Activated naive CD4-positive, alpha-beta T cell treated with anti-CD3 and anti-CD28 coated beads for 36 hours (primary cell): ENCODE data around the gene SLC38A6. TPM values are rescaled to one million over a fixed set of nuclear protein-coding genes. Genes with fewer than 3 reads are reported as not detected.

Experiments
- CTCF ChIA-PET: fragments of 350-600 bp; sonication (Branson Sonifier 250); formaldehyde crosslinking; loops from one replicate; lab custom pipeline; 2021; ENCODE audit warnings: antibody characterized with exemption; lab: Charles Lee
- DNase-seq: peaks from one replicate; pipeline ENCODE4 v3.0.0-alpha.2; 2020
- H3K27ac Mint-ChIP-seq: one replicate; pipeline ENCODE4 v1.8.0; 2021; ENCODE audit warnings: mild to moderate bottlenecking, mixed read lengths
- H3K27me3 Mint-ChIP-seq: one replicate; pipeline ENCODE4 v1.8.0; 2021; ENCODE audit warnings: low read depth, mixed read lengths
- H3K36me3 Mint-ChIP-seq: one replicate; pipeline ENCODE4 v1.8.0; 2021; ENCODE audit warnings: low read depth, mixed read lengths
- H3K4me1 Mint-ChIP-seq: one replicate; pipeline ENCODE4 v1.8.0; 2021; ENCODE audit warnings: low read depth, mixed read lengths
- H3K4me3 Mint-ChIP-seq: one replicate; pipeline ENCODE4 v1.8.0; 2021; ENCODE audit warnings: mild to moderate bottlenecking, moderate library complexity, mixed read lengths
- H3K9me3 Mint-ChIP-seq: one replicate; pipeline ENCODE4 v1.8.0; 2021; ENCODE audit warnings: mixed read lengths
- intact Hi-C: fragments of 100-400 bp; cut with micrococcal nuclease; formaldehyde crosslinking; loops from one replicate; pipeline ENCODE4 v1.15.1; 2023
- total RNA-seq, 2 experiments: library from RNA; stranded (reverse); gene quantifications; one replicate each; pipeline ENCODE4 v1.2.3, GENCODE V29; 2021

SLC38A6 gene
- total RNA-seq, 2 experiments from 2014 or later = 4.1 to 4.3 TPM

DNA sequence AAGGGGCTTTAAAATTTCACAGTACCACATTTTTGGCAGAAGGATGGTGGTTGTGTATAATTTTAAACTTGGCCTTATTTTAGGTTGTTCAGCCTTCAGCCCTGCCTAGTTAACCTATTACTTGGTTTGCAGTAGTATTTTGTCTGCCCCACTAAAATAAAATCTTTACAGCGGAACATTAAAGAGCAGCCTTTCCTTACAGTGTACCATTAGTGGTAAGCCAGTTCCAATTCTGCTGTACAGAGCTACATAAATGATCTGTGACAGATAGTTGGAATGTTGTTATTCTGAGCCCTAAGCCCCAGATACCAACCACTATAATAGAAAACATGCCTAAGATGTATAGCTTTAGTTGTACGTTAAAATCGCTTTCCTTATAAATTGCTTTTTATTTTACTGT, 56.2 kb downstream of the SLC38A6 start:
- H3K27ac Mint-ChIP-seq = no peak overlapping the region
- H3K4me1 Mint-ChIP-seq = peaks cover 7% of the 10 kb centered on the region
- CTCF ChIA-PET = interaction anchor here (0.8 kb wide), 1 partner anchor 216 kb away, joined by 3 read pairs; no protein-coding TSS in a partner anchor
- H3K9me3 Mint-ChIP-seq = no peaks in the 10 kb centered on the region
- no peak overlapping the region for H3K4me3 Mint-ChIP-seq
- H3K27me3 Mint-ChIP-seq = no peaks in the 10 kb centered on the region
- intact Hi-C loops = no loop called here
- H3K36me3 Mint-ChIP-seq = no peaks in the 10 kb centered on the region
- DNase-seq = no peak

DNA sequence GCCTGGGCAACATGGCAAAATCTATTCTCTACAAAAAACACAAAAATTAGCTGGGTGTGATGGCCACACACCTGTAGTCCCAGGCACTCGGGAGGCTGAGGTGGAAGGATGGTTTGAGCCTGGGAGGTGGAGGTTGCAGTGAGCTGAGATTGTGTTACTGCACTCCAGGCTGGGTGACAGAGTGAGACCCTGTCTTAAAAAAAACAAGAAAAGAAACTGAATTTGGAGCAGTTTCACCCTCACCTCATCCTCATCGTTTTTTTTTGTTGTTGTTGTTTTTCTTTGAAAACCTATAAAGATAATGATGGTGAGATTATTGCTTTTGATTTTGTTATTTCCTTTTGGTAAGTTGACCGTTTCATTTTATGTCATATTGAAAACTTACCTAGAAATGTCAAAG, 60.7 kb downstream of the SLC38A6 start:
- intact Hi-C loops = no loop called here
- Mint-ChIP-seq H3K27me3 (no peaks in the 10 kb centered on the region), H3K4me1 (no peaks in the 10 kb centered on the region), H3K27ac (no peak overlapping the region), H3K36me3 (no peaks in the 10 kb centered on the region), H3K4me3 (no peak overlapping the region), H3K9me3 (no peaks in the 10 kb centered on the region)
- CTCF ChIA-PET = interaction anchor here (0.7 to 0.9 kb wide), 2 partner anchors 12 to 279 kb away, joined by 3 read pairs; no protein-coding TSS in a partner anchor
- DNase-seq = no peak

DNA sequence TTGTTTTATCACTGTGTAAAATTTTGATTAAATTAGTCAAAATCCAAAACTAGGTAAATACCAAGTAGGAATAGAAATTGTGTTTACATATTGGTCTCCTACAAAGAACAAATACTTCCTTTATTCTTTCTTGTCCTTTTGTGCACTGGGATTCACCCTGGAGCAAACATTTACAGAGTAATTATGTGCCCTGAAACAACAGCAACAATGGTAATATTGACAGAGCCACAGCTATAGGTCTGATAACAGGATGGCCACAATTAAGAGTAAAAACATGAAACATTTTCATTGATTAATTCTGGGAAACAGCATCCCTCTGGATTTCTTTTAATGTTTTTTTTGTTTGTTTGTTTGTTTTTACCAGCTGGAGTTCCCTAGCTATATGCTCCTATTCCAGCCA, 61.2 kb downstream of the SLC38A6 start:
- Mint-ChIP-seq H3K27ac (no peak overlapping the region), H3K9me3 (no peaks in the 10 kb centered on the region), H3K4me1 (no peaks in the 10 kb centered on the region), H3K4me3 (no peak overlapping the region), H3K36me3 (no peaks in the 10 kb centered on the region), H3K27me3 (no peaks in the 10 kb centered on the region)
- CTCF ChIA-PET = interaction anchor here (0.6 to 0.7 kb wide), 3 partner anchors 17 to 279 kb away, joined by 3 read pairs; no protein-coding TSS in a partner anchor
- intact Hi-C loops = no loop called here
- no peak for DNase-seq

DNA sequence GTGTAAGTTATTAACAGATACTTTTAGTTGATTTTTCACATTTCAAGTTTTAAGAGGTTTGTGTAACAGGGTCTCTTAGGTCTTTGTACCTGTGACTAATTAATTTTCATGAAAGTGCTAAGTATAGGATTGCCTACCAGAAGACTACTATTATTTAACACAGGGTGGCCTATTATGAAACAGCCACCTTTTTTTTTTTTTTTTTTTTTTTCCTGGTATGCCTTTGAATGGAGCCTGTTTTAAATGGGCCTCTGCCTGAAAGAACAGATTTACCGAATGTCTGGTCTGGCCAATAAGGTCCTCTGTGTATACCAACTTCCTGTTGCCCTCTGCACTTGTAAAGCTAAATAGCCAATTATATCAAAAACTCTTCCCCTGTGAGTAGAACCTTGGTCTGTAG, 62.5 kb downstream of the SLC38A6 start:
- no peaks in the 10 kb centered on the region for H3K36me3 Mint-ChIP-seq
- H3K9me3 Mint-ChIP-seq = no peaks in the 10 kb centered on the region
- intact Hi-C loops = no loop called here
- no peaks in the 10 kb centered on the region for H3K4me1 Mint-ChIP-seq
- DNase-seq = no peak
- H3K4me3 Mint-ChIP-seq = no peak overlapping the region
- H3K27me3 Mint-ChIP-seq = no peaks in the 10 kb centered on the region
- CTCF ChIA-PET = no interaction called here
- no peak overlapping the region for H3K27ac Mint-ChIP-seq

DNA sequence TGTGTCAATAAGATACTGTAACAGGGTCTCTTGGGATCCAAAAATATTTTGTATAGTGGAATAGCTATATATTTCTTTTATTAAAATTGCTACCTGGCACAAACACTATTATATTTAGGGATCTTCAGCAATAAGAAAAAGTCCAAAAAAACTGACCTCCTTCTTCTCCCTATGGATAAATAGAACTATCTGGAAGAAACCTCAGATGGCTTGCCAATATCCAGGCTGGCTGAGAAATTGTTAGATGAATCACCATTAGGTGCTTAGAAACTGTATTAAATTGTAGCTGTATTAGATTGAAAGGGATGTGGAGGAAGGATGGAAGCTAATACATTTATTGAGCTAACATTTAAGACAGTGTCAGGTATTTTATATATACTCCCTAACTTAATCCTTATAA, 66.0 kb downstream of the SLC38A6 start:
- Mint-ChIP-seq H3K36me3 (no peaks in the 10 kb centered on the region), H3K27me3 (no peaks in the 10 kb centered on the region), H3K4me3 (no peak overlapping the region), H3K9me3 (no peaks in the 10 kb centered on the region), H3K4me1 (no peaks in the 10 kb centered on the region), H3K27ac (no peak overlapping the region)
- intact Hi-C loops = no loop called here
- no peak for DNase-seq
- CTCF ChIA-PET = no interaction called here

DNA sequence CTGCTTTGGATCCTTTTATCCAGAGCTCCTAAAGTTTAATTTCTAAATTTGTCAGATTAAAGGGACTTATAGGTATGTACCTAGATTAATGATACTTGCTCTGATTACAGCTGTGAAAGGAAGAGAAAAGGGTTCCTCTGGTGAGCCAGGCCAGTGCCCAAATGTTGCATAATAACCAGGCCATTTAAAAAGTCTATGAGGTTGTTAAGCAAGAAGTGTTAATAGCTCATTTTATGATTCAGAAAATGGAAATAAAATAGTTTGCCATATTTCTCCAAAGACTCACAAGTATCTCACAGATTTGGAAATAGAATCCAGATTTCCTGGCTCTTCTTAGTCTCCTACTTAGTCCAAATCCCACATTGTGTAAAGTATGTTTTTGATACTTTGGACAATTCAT, 67.6 kb downstream of the SLC38A6 start:
- Mint-ChIP-seq H3K4me1 (no peaks in the 10 kb centered on the region), H3K27ac (no peak overlapping the region)
- CTCF ChIA-PET = no interaction called here

DNA sequence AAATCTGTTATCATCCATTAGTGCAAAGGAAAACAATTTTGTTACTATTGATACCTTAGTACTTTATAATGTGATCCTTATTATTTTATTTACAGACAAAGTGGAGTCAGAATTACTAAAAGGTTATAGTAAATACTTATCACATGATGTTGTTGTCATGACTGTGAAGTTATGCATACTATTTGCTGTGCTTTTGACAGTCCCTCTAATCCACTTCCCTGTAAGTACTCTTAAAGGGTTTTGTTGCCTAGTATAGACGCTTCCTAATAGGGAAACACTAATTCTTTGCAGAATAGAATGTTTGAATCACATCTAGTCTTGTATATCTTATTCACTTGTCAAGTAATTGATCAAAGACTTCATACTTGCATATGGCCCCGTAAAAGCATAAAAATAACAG, 69.4 kb downstream of the SLC38A6 start:
- H3K36me3 Mint-ChIP-seq = peaks cover 20% of the 10 kb centered on the region
- no peaks in the 10 kb centered on the region for H3K4me1 Mint-ChIP-seq
- H3K9me3 Mint-ChIP-seq = peaks cover 1% of the 10 kb centered on the region
- H3K4me3 Mint-ChIP-seq = no peak overlapping the region
- DNase-seq = no peak
- no peak overlapping the region for H3K27ac Mint-ChIP-seq
- intact Hi-C loops = no loop called here
- CTCF ChIA-PET = no interaction called here
- no peaks in the 10 kb centered on the region for H3K27me3 Mint-ChIP-seq

More for the DNA sequence above, 67.6 kb downstream of the SLC38A6 start:
- intact Hi-C loops = no loop called here
- Mint-ChIP-seq H3K36me3 (peaks cover 9% of the 10 kb centered on the region), H3K27me3 (no peaks in the 10 kb centered on the region), H3K4me3 (no peak overlapping the region), H3K9me3 (no peaks in the 10 kb centered on the region)
- DNase-seq = no peak

DNA sequence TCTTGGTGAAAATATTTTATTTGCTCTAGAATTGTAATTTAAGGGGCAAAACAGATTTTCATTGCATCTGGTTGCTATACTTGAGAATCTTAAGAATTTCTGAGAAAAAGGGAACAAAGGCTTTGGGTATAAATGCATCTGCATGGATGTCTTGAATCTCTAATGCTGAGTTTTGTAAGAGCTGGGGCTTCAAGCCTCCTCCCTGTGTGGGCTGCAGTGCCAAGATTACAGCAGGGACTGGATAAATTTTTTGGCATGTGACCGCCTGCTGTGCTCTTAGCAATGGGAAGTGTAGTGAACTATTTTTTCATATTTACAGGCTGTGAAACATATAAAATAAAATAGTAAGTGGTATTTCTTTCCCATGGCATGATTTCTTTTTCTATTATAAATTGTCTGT, 70.0 kb downstream of the SLC38A6 start:
- no peaks in the 10 kb centered on the region for H3K4me1 Mint-ChIP-seq
- CTCF ChIA-PET = no interaction called here
- H3K9me3 Mint-ChIP-seq = peaks cover 1% of the 10 kb centered on the region
- DNase-seq = no peak
- peaks cover 20% of the 10 kb centered on the region for H3K36me3 Mint-ChIP-seq
- no peak overlapping the region for H3K27ac Mint-ChIP-seq
- H3K27me3 Mint-ChIP-seq = no peaks in the 10 kb centered on the region
- no peak overlapping the region for H3K4me3 Mint-ChIP-seq
- intact Hi-C loops = no loop called here

DNA sequence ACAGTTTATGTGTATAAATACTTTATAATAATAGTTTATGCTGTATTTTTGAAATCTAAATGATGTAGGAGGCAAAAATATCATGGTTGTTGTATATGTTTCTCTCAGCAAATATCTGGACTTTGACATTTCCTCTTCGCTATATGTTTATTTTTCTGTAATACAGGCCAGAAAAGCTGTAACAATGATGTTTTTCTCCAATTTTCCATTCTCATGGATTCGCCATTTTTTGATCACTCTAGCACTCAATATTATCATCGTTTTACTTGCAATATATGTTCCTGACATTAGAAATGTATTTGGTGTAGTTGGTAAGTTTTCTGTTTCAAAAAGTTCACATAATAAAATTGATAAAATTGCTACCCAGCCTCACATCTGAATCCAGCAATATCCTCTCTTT, 70.6 kb downstream of the SLC38A6 start:
- Mint-ChIP-seq H3K9me3 (peaks cover 1% of the 10 kb centered on the region), H3K4me3 (no peak overlapping the region), H3K27ac (no peak overlapping the region), H3K4me1 (no peaks in the 10 kb centered on the region), H3K36me3 (peaks cover 20% of the 10 kb centered on the region), H3K27me3 (no peaks in the 10 kb centered on the region)
- CTCF ChIA-PET = no interaction called here
- no peak for DNase-seq
- intact Hi-C loops = no loop called here

DNA sequence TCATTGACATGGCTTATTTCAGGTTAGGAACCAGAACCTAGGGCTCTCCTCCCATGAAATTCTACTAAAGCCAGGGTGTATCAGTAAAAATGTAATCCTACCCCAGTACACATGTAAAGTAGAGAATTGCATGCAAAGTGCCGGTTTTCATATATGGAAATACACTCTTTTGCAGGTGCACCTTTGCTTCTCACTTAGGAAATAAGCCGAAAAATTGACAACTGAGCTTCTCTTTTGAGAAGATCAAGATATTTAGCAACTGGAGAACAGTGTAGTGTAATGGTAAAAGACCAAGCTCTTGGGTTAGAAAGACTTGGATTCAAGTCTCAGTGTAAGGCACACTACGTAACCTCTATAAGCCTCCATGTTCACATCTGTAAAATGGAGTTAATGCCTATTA, 82.4 kb downstream of the SLC38A6 start:
- Mint-ChIP-seq H3K36me3 (peaks cover 5% of the 10 kb centered on the region), H3K4me1 (no peaks in the 10 kb centered on the region), H3K9me3 (no peaks in the 10 kb centered on the region), H3K27me3 (no peaks in the 10 kb centered on the region), H3K4me3 (no peak overlapping the region), H3K27ac (no peak overlapping the region)
- CTCF ChIA-PET = interaction anchor here (0.6 to 1.4 kb wide), 3 partner anchors 39 to 794 kb away, joined by 3 read pairs; no protein-coding TSS in a partner anchor
- no peak for DNase-seq
- intact Hi-C loops = no loop called here

DNA sequence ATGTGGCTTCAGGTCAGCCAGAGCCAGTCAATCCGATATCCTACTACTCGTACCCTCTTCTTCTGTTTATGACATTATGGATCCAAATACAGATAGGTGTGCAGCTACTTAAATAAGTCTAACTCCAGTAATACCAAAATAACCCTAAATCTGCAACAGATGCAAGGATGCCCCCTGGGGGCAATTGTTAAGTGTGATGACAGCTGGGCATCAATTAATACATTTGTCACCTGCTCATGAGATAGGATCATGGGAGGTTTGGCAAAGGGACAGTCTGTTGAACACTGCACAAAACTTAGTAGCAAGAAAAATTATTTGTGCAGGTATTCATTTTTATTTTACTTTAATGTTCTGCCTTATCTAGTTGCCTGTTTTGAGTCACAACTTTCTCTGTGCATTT, 83.2 kb downstream of the SLC38A6 start:
- Mint-ChIP-seq H3K9me3 (no peaks in the 10 kb centered on the region), H3K4me1 (no peaks in the 10 kb centered on the region), H3K36me3 (peaks cover 6% of the 10 kb centered on the region), H3K27me3 (no peaks in the 10 kb centered on the region), H3K4me3 (no peak overlapping the region), H3K27ac (no peak overlapping the region)
- intact Hi-C loops = no loop called here
- no peak for DNase-seq
- CTCF ChIA-PET = interaction anchor here (1.4 kb wide), 1 partner anchor 187 kb away, joined by 3 read pairs; no protein-coding TSS in a partner anchor

DNA sequence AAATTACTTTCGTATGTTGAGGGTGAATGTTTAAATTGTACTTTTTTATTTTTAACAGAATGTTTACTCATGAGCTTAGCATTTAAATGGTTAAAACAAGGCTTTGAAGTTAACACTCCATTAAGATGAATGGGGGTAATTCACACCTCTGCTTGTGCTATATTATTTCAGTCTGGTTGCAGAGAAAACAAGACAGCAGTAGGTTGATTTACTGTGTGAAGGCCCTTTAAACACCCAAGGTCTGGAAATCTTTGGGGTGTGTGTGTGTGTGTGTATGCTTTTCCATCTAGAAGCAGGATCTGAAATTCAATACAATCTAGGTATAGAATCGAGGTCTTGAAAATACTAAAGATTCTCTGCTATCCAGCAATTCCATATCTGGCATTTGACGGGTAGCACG, 83.8 kb downstream of the SLC38A6 start:
- CTCF ChIA-PET = no interaction called here
- Mint-ChIP-seq H3K4me1 (no peaks in the 10 kb centered on the region), H3K36me3 (peaks cover 9% of the 10 kb centered on the region), H3K27me3 (no peaks in the 10 kb centered on the region), H3K27ac (no peak overlapping the region), H3K9me3 (no peaks in the 10 kb centered on the region), H3K4me3 (no peak overlapping the region)
- intact Hi-C loops = no loop called here
- DNase-seq = no peak

DNA sequence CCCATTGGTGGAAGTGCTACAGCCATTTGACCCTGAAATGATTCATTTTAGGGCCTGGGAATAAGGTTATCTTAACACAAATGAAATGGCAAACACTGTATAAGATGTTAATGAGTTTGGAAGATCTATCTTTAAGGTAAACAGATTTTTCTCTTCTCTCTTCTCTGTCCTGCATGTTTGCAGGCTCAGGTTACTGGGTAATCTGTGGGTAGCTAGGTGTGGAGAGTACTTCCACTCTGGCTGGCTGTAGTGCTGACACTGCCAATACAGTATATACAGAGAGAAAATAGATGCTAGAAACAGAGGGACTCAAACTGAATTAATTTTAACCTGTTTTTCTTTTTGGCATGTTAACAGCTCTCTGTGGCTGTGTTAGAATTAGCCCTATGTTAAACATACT, 84.6 kb downstream of the SLC38A6 start:
- no peak overlapping the region for H3K4me3 Mint-ChIP-seq
- intact Hi-C loops = no loop called here

More for the DNA sequence above, 84.6 kb downstream of the SLC38A6 start:
- Mint-ChIP-seq H3K27ac (no peak overlapping the region), H3K27me3 (no peaks in the 10 kb centered on the region), H3K9me3 (no peaks in the 10 kb centered on the region), H3K4me1 (no peaks in the 10 kb centered on the region), H3K36me3 (peaks cover 9% of the 10 kb centered on the region)
- DNase-seq = no peak
- CTCF ChIA-PET = no interaction called here
